GM18511 (cell line): Measurements from ENCODE around the gene TOGARAM2.
A peak's percentile ranks its signal among the peaks of the same experiment; 100 is the strongest.

Experiments
- ATAC-seq: cut with Tn5 transposase; IDR thresholded peaks from one replicate; pipeline ENCODE4 v1.9.1; 2021; ENCODE audit warnings: mild to moderate bottlenecking, moderate library complexity; ENCODE audit not compliant: unreplicated experiment

The TOGARAM2 gene

GRCh38 chr2:29016504-29016903 is 35.4 kb downstream of the TOGARAM2 start:
- no peak for ATAC-seq

- ATAC-seq = no peak
Measured at GRCh38 chr2:29017716-29018435, 36.8 kb downstream of the TOGARAM2 start.

DNA sequence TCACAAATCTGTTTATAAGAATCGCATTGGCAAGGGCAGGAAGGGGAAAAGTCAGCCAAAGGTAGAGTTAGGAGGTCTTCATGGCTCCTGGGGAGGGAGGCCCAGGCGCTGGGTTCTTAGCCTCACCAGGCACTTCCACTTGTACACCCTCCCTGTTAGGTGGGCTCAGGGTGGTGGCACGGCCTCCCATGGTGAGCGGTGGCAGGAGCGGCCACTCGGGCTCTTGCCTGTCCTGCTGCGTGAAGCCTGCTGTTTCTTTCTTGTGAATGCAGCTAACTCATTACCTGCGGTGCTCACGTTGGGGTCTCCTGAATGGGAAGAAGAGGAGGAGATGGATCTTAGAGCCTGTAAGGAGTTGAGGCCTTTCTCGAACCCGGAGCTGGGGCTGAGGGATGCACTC is 40.8 kb downstream of the TOGARAM2 start:
- ATAC-seq = no peak

GRCh38 chr2:29022679-29023078 is 41.6 kb downstream of the TOGARAM2 start:
- ATAC-seq = no peak

DNA sequence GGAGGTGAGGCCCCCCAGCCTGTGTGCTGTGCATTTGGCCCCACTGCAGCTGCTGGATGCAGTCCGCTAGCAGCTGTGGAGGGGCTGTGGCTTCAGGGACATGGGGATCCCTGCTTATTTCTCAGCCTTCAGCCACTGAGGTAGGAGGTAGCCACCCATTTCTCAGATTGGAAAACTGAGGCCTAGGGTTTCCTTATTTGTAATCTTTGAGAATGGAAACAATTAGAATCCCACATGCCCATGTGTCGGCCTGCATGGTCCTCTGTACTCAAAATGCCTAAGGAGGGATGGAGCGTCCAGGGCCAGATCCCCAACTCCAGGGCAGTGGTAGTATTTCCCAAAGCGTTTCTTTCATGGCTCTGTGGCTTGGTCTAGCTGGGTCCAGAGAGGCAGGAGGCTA is 42.1 kb downstream of the TOGARAM2 start:
- no peak for ATAC-seq

DNA sequence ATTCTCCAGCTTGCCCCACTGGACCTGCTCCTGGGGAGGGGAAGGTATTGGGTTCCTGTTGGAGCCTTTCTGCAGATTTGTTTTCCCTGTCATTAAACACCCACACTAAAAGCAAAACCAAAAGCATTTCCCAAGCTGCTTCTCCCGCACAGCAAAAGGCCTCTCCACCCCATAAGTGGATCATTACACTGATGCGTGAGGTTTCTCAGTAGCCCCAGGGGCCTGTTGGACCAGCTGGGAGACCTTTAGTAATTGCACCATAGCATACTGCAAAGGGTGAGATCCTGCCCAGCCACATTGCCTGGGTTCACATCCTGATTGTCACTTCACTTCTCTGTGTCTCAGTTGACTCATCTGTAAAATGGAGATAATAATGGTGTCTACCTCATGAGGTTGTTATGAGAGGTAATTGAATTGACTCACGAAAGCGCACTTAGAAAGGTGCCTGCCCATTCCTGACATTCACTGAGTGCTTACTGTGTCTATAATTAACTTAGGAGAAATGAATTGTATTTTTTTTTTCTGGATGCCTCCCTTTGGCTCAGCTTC is 43.9 kb downstream of the TOGARAM2 start:
- no peak for ATAC-seq

GRCh38 chr2:29025711-29026110 is 44.6 kb downstream of the TOGARAM2 start:
- ATAC-seq = no peak

DNA sequence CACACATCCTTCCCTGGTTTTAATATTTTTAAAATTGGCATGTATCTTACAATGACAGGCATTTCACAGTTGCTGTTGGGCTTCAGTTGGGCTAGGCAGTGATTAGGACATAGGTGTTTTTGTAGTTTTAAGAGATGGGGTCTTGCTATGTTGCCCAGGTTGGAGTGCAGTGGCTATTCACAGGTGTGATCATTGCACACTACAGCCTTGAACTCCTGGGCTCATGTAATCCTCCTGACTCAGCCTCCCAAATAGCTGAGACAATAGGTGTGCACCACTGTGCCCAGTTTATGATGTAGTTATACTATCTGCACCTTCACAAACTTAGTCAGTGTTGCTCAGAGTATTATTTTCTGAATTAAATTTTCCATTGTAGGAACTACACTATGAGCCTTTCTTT is 49.9 kb downstream of the TOGARAM2 start:
- no peak for ATAC-seq

DNA sequence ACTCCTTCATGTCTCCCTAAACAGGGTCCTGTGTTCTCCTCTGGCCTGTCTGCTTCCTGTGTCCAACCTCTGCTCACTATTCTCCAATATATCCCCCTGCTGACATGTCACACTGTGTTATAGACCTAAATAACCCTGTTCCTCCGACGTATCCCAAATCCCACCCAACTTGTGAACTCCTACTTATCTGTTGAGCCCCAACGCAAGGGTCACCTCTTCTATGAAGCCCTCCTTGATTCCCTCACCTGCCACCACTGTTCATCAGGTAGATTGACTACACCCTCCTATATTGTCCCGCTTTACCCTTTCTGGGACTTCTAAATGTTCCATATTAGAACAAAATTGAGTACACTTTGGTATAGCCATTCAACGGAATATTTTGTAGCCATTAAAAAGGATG is 51.1 kb downstream of the TOGARAM2 start:
- no peak for ATAC-seq

DNA sequence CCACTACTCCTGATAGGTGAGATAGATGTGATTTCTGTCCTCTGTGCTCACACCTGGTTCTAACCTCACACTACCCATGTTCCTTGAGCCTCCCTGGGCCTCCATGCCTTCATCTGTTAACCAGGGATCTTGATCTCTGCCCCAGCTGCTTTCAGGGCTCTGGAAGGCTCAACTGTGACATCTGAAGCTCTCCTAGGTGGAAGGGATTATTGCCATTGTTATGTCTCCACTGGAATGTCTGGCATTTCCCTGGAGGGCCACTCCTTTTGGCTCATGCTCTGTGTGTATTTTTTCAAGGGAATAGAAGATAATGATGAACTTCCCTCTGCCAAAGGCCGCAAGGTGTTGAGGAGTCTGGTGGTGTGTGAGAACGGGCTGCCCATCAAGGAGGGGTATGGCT is 52.1 kb downstream of the TOGARAM2 start:
- ATAC-seq = no peak

- no peak for ATAC-seq
Measured at GRCh38 chr2:29033656-29034055, 52.6 kb downstream of the TOGARAM2 start.

- no peak for ATAC-seq
Measured at GRCh38 chr2:29035016-29035745, 54.1 kb downstream of the TOGARAM2 start.

GRCh38 chr2:29039718-29040480 is 58.8 kb downstream of the TOGARAM2 start:
- ATAC-seq = peak; percentile 75

- no peak for ATAC-seq
Measured at GRCh38 chr2:29040552-29040951, 59.5 kb downstream of the TOGARAM2 start.

GRCh38 chr2:29041161-29041660 is 60.1 kb downstream of the TOGARAM2 start:
- no peak for ATAC-seq

DNA sequence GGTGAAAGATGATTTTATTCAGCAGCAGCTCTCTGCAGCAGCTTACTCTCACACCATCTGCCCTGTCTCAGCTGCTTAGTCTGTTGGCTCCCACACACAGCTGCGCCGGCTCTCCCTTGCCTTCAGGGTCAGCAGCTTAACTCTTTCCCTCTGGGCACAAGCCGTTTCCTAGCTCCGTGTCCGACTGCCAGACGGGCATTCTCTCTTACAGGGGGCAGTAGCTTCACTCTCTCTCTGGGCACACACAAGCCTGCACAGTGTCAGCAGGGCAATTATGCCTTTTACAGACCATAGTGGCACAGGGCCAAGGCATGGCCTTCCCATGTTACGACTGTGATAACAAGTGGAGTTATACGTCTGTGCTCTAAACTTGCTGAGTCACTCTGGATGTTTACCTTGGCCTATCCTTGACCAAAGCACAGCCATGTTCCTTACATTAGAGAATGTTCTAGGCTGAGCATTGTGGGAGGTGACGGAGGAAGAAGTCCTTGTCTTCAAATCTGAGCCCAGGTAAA is 61.5 kb downstream of the TOGARAM2 start:
- ATAC-seq = no peak

GRCh38 chr2:29044459-29044858 is 63.4 kb downstream of the TOGARAM2 start:
- no peak for ATAC-seq

DNA sequence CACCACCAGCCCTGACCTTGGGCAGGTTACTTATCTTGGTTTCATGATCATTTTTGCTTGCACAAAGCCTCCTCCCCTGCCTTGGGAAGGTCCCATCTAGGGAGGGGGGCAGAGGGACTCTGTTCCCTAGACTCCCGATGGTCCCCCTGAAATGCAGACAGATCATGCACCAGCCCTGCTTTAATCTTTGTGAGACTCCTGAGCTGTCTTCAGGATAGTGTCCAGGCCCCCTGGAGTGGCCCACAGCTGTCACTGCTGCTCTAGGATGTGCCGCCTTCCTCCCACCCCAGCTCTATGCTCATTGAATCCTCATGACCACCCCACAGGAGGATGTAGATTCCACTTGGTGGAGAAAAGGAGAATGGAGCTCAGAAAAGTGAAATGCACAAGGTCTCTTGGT is 65.2 kb downstream of the TOGARAM2 start:
- ATAC-seq = no peak

GRCh38 chr2:29047083-29047845 is 66.2 kb downstream of the TOGARAM2 start:
- no peak for ATAC-seq

- ATAC-seq = no peak
Measured at GRCh38 chr2:29050591-29050990, 69.5 kb downstream of the TOGARAM2 start.
